Measurements from ENCODE around the gene ITPRID2.

The ITPRID2 gene

GRCh38 chr2:181904022-181904632 is 12.6 kb downstream of the ITPRID2 start:
- Histone ChIP-seq H3K4me1 (ENCODE audit: control insufficient read depth, insufficient read depth, low read length) (no peaks in the 10 kb centered on the region), H3K27me3 (ENCODE audit: control insufficient read depth, insufficient read depth, low read length) (no peaks in the 10 kb centered on the region), H3K36me3 (ENCODE audit: control insufficient read depth, insufficient read depth, low read length) (no peaks in the 10 kb centered on the region), H3K9ac (ENCODE audit: low read depth, low read length) (no peak overlapping the region), H3K4me3 (ENCODE audit: low read depth, low read length) (no peak overlapping the region), H3K9me3 (ENCODE audit: control insufficient read depth, insufficient read depth, low read length) (no peaks in the 10 kb centered on the region)

- Histone ChIP-seq H3K9me3 (ENCODE audit: control insufficient read depth, insufficient read depth, low read length) (no peaks in the 10 kb centered on the region), H3K27me3 (ENCODE audit: control insufficient read depth, insufficient read depth, low read length) (no peaks in the 10 kb centered on the region), H3K36me3 (ENCODE audit: control insufficient read depth, insufficient read depth, low read length) (no peaks in the 10 kb centered on the region), H3K4me3 (ENCODE audit: low read depth, low read length) (no peak overlapping the region), H3K9ac (ENCODE audit: low read depth, low read length) (no peak overlapping the region), H3K4me1 (ENCODE audit: control insufficient read depth, insufficient read depth, low read length) (no peaks in the 10 kb centered on the region)
Observed at GRCh38 chr2:181907057-181907456, 15.5 kb downstream of the ITPRID2 start.

- H3K27me3 ChIP-seq (ENCODE audit: control insufficient read depth, insufficient read depth, low read length) = no peaks in the 10 kb centered on the region
- H3K4me3 ChIP-seq (ENCODE audit: low read depth, low read length) = no peak overlapping the region
- no peaks in the 10 kb centered on the region for H3K36me3 ChIP-seq (ENCODE audit: control insufficient read depth, insufficient read depth, low read length)
- H3K4me1 ChIP-seq (ENCODE audit: control insufficient read depth, insufficient read depth, low read length) = no peaks in the 10 kb centered on the region
- H3K9me3 ChIP-seq (ENCODE audit: control insufficient read depth, insufficient read depth, low read length) = no peaks in the 10 kb centered on the region
- H3K9ac ChIP-seq (ENCODE audit: low read depth, low read length) = no peak overlapping the region
Observed at GRCh38 chr2:181907635-181908034, 16.1 kb downstream of the ITPRID2 start.

- Histone ChIP-seq H3K9me3 (ENCODE audit: control insufficient read depth, insufficient read depth, low read length) (no peaks in the 10 kb centered on the region), H3K9ac (ENCODE audit: low read depth, low read length) (no peak overlapping the region), H3K4me3 (ENCODE audit: low read depth, low read length) (no peak overlapping the region), H3K27me3 (ENCODE audit: control insufficient read depth, insufficient read depth, low read length) (no peaks in the 10 kb centered on the region), H3K36me3 (ENCODE audit: control insufficient read depth, insufficient read depth, low read length) (no peaks in the 10 kb centered on the region), H3K4me1 (ENCODE audit: control insufficient read depth, insufficient read depth, low read length) (no peaks in the 10 kb centered on the region)
Observed at GRCh38 chr2:181910028-181910831, 18.7 kb downstream of the ITPRID2 start.

GRCh38 chr2:181911830-181912229 is 20.3 kb downstream of the ITPRID2 start:
- Histone ChIP-seq H3K36me3 (ENCODE audit: control insufficient read depth, insufficient read depth, low read length) (no peaks in the 10 kb centered on the region), H3K4me1 (ENCODE audit: control insufficient read depth, insufficient read depth, low read length) (no peaks in the 10 kb centered on the region), H3K9me3 (ENCODE audit: control insufficient read depth, insufficient read depth, low read length) (no peaks in the 10 kb centered on the region), H3K4me3 (ENCODE audit: low read depth, low read length) (no peak overlapping the region), H3K9ac (ENCODE audit: low read depth, low read length) (no peak overlapping the region), H3K27me3 (ENCODE audit: control insufficient read depth, insufficient read depth, low read length) (no peaks in the 10 kb centered on the region)

GRCh38 chr2:181915102-181915501 is 23.6 kb downstream of the ITPRID2 start:
- Histone ChIP-seq H3K4me1 (ENCODE audit: control insufficient read depth, insufficient read depth, low read length) (no peaks in the 10 kb centered on the region), H3K36me3 (ENCODE audit: control insufficient read depth, insufficient read depth, low read length) (peaks cover 2% of the 10 kb centered on the region), H3K4me3 (ENCODE audit: low read depth, low read length) (no peak overlapping the region), H3K27me3 (ENCODE audit: control insufficient read depth, insufficient read depth, low read length) (no peaks in the 10 kb centered on the region), H3K9ac (ENCODE audit: low read depth, low read length) (no peak overlapping the region), H3K9me3 (ENCODE audit: control insufficient read depth, insufficient read depth, low read length) (no peaks in the 10 kb centered on the region)

GRCh38 chr2:181916726-181917718 is 25.5 kb downstream of the ITPRID2 start:
- no peaks in the 10 kb centered on the region for H3K27me3 ChIP-seq (ENCODE audit: control insufficient read depth, insufficient read depth, low read length)
- H3K4me1 ChIP-seq (ENCODE audit: control insufficient read depth, insufficient read depth, low read length) = no peaks in the 10 kb centered on the region
- no peak overlapping the region for H3K4me3 ChIP-seq (ENCODE audit: low read depth, low read length)
- H3K9ac ChIP-seq (ENCODE audit: low read depth, low read length) = no peak overlapping the region
- H3K36me3 ChIP-seq (ENCODE audit: control insufficient read depth, insufficient read depth, low read length) = peaks cover 2% of the 10 kb centered on the region
- no peaks in the 10 kb centered on the region for H3K9me3 ChIP-seq (ENCODE audit: control insufficient read depth, insufficient read depth, low read length)

GRCh38 chr2:181918188-181918587 is 26.7 kb downstream of the ITPRID2 start:
- Histone ChIP-seq H3K4me3 (ENCODE audit: low read depth, low read length) (no peak overlapping the region), H3K9me3 (ENCODE audit: control insufficient read depth, insufficient read depth, low read length) (no peaks in the 10 kb centered on the region), H3K36me3 (ENCODE audit: control insufficient read depth, insufficient read depth, low read length) (peaks cover 2% of the 10 kb centered on the region), H3K4me1 (ENCODE audit: control insufficient read depth, insufficient read depth, low read length) (no peaks in the 10 kb centered on the region), H3K27me3 (ENCODE audit: control insufficient read depth, insufficient read depth, low read length) (no peaks in the 10 kb centered on the region), H3K9ac (ENCODE audit: low read depth, low read length) (no peak overlapping the region)

GRCh38 chr2:181923121-181923520 is 31.6 kb downstream of the ITPRID2 start:
- H3K4me3 ChIP-seq (ENCODE audit: low read depth, low read length) = no peak overlapping the region
- no peaks in the 10 kb centered on the region for H3K27me3 ChIP-seq (ENCODE audit: control insufficient read depth, insufficient read depth, low read length)
- no peaks in the 10 kb centered on the region for H3K9me3 ChIP-seq (ENCODE audit: control insufficient read depth, insufficient read depth, low read length)
- H3K36me3 ChIP-seq (ENCODE audit: control insufficient read depth, insufficient read depth, low read length) = peaks cover 4% of the 10 kb centered on the region
- H3K9ac ChIP-seq (ENCODE audit: low read depth, low read length) = no peak overlapping the region
- H3K4me1 ChIP-seq (ENCODE audit: control insufficient read depth, insufficient read depth, low read length) = no peaks in the 10 kb centered on the region

GRCh38 chr2:181924336-181924735 is 32.8 kb downstream of the ITPRID2 start:
- H3K36me3 ChIP-seq (ENCODE audit: control insufficient read depth, insufficient read depth, low read length) = peaks cover 3% of the 10 kb centered on the region

GRCh38 chr2:181934694-181935093 is 43.2 kb downstream of the ITPRID2 start:
- H3K4me1 ChIP-seq (ENCODE audit: control insufficient read depth, insufficient read depth, low read length) = no peaks in the 10 kb centered on the region
- no peaks in the 10 kb centered on the region for H3K27me3 ChIP-seq (ENCODE audit: control insufficient read depth, insufficient read depth, low read length)
- no peak overlapping the region for H3K4me3 ChIP-seq (ENCODE audit: low read depth, low read length)
- H3K9ac ChIP-seq (ENCODE audit: low read depth, low read length) = no peak overlapping the region
- H3K9me3 ChIP-seq (ENCODE audit: control insufficient read depth, insufficient read depth, low read length) = no peaks in the 10 kb centered on the region
- H3K36me3 ChIP-seq (ENCODE audit: control insufficient read depth, insufficient read depth, low read length) = no peaks in the 10 kb centered on the region

More at GRCh38 chr2:181924336-181924735, 32.8 kb downstream of the ITPRID2 start:
- no peaks in the 10 kb centered on the region for H3K9me3 ChIP-seq (ENCODE audit: control insufficient read depth, insufficient read depth, low read length)
- no peak overlapping the region for H3K4me3 ChIP-seq (ENCODE audit: low read depth, low read length)
- no peak overlapping the region for H3K9ac ChIP-seq (ENCODE audit: low read depth, low read length)
- H3K27me3 ChIP-seq (ENCODE audit: control insufficient read depth, insufficient read depth, low read length) = no peaks in the 10 kb centered on the region
- no peaks in the 10 kb centered on the region for H3K4me1 ChIP-seq (ENCODE audit: control insufficient read depth, insufficient read depth, low read length)

All from iPS-15b (cell line).